ENCODE results near the gene MATN3. TPM values are rescaled to one million over a fixed set of nuclear protein-coding genes. Genes with fewer than 3 reads are reported as not detected.
A peak's percentile ranks its signal among the peaks of the same experiment; 100 is the strongest.

The MATN3 gene
- total and polyA plus RNA-seq, 2 of the 13 experiments (the other 11 are each of a cell fraction or from before 2014, with no cell fraction given): 36.1 to 208 TPM

- TF ChIP-seq DZIP1 (CRISPR knock-in tag; IDR thresholded peaks at IDR 0.05) (0 out of 2 replicates have a peak, but pooled peaks have one; percentile 64), THAP7 (CRISPR knock-in tag; IDR thresholded peaks at IDR 0.05) (no peak), KDM5B (CRISPR knock-in tag; IDR thresholded peaks at IDR 0.05; ENCODE audit: borderline replicate concordance) (peak; percentile 89; the same call in 1 of the 2 replicates), ZNF292 (CRISPR knock-in tag; IDR thresholded peaks at IDR 0.05; ENCODE audit: borderline replicate concordance, low read depth) (0 out of 2 replicates have a peak, but pooled peaks have one; percentile 32), ZNF34 (CRISPR knock-in tag; IDR thresholded peaks at IDR 0.05; ENCODE audit: borderline replicate concordance) (peak; percentile 66; the same call in 1 of the 2 replicates), ZNF142 (CRISPR knock-in tag; IDR thresholded peaks at IDR 0.05) (peak; percentile 92), HNF1B (CRISPR knock-in tag; IDR thresholded peaks at IDR 0.05) (peak; percentile 97), KAT2B (IDR thresholded peaks at IDR 0.05; ENCODE audit: borderline replicate concordance, low read depth, low read length) (no peak), ZNF772 (CRISPR knock-in tag; IDR thresholded peaks at IDR 0.05) (peak; percentile 98), RBFOX2 (IDR thresholded peaks at IDR 0.05; ENCODE audit: low read depth, low read length) (peak; percentile 87), SRY (CRISPR knock-in tag; IDR thresholded peaks at IDR 0.05) (peak; percentile 95; the same call in 1 of the 2 replicates), ZNF44 (CRISPR knock-in tag; IDR thresholded peaks at IDR 0.05) (peak; percentile 93), ZNF652 (CRISPR knock-in tag; IDR thresholded peaks at IDR 0.05; ENCODE audit: borderline replicate concordance, low read depth) (no peak)
Measured at GRCh38 chr2:20051532-20052228, 39.2 kb upstream of the MATN3 start, which contains the start of gene LAPTM4A (continued).

Measured in HepG2 (cell line).